ENCODE measurements around the gene HOXA7. TPM values are rescaled to one million over a fixed set of nuclear protein-coding genes. Genes with fewer than 3 reads are reported as not detected.

The HOXA7 gene
- polyA plus RNA-seq, 1 of the 3 experiments (the other 2 are of a cell fraction) = not detected

GRCh38 chr7:27172823-27173510, 16.5 kb upstream of the HOXA7 start:
- peak; percentile 66 for DNase-seq
- Histone ChIP-seq H3K27ac (ENCODE audit: low read depth in 2 of 2, low read length in 1 of 2) (no peak overlapping the region), H3K27me3 (ENCODE audit: insufficient read depth) (peaks cover 100% of the 10 kb centered on the region), H3K9ac (no peak overlapping the region), H3K4me2 (peak overlapping the region; percentile 58), H3K4me3 (ENCODE audit: low read depth in 2 of 2, low read length in 1 of 2) (peak overlapping the region in 1 of 2 experiments; percentile 14; a peak in 3 of 4 replicates), H2AFZ (ENCODE audit: low read depth) (peak overlapping the region; percentile 18; the same call in 1 of the 2 replicates), H3K4me1 (ENCODE audit: control insufficient read depth in 1 of 2, insufficient read depth in 2 of 2, low read depth in 1 of 2, low read length in 1 of 2) (peaks cover 0 to 2% of the 10 kb centered on the region in 2 experiments; a peak in 1 of 4 replicates), H3K9me2 (no peaks in the 10 kb centered on the region), H3K36me3 (replicated peaks in 1 of 2; ENCODE audit: control insufficient read depth in 1 of 2, insufficient read depth in 2 of 2, low read length in 1 of 2) (no peaks in the 10 kb centered on the region), H3K79me2 (ENCODE audit: insufficient read depth) (no peaks in the 10 kb centered on the region), H3F3A (replicated peaks; ENCODE audit: insufficient read depth) (peaks cover 7% of the 10 kb centered on the region), H3K9me3 (no peaks in the 10 kb centered on the region), H4K20me1 (ENCODE audit: insufficient read depth) (peaks cover 13% of the 10 kb centered on the region)
- 13% methylated on average over 27 of the region's 58 CpGs for WGBS (ENCODE audit: low lambda C conversion rate)
- no peak for TF ChIP-seq SIN3A (IDR thresholded peaks at IDR 0.05; ENCODE audit: borderline replicate concordance, low read depth, low read length)
- no peak for TF ChIP-seq RFX5 (IDR thresholded peaks at IDR 0.05; ENCODE audit: low read length)
- no peak for TF ChIP-seq FOXM1 (IDR thresholded peaks at IDR 0.05; ENCODE audit: low read depth)
- TF ChIP-seq REST (IDR thresholded peaks at IDR 0.05; ENCODE audit: low read depth, low read length) = no peak
- TF ChIP-seq NFIC (IDR thresholded peaks at IDR 0.05; ENCODE audit: borderline replicate concordance) = no peak
- no peak for TF ChIP-seq FOSL2 (IDR thresholded peaks at IDR 0.05; ENCODE audit: borderline replicate concordance, low read depth)
- no peak for TF ChIP-seq RAD21 (IDR thresholded peaks at IDR 0.05; ENCODE audit: low read length)
- TF ChIP-seq TEAD4 (IDR thresholded peaks at IDR 0.05; ENCODE audit: borderline replicate concordance, insufficient read depth) = no peak
- TF ChIP-seq POLR2AphosphoS5 (IDR thresholded peaks at IDR 0.05; ENCODE audit: low read depth, low read length) = no peak
- no peak for TF ChIP-seq RCOR1 (IDR thresholded peaks at IDR 0.05; ENCODE audit: low read length)
- POLR2A ChIA-PET = no interaction called here
- CTCF ChIA-PET = interaction anchor here (0.6 to 12.3 kb wide), 11 partner anchors 7 to 804 kb away, joined by 3 to 205 read pairs (median 3); partner anchors contain the start of genes HOXA5 and HOXA9

GRCh38 chr7:27172315-27172774, 15.9 kb upstream of the HOXA7 start:
- ChIA-PET CTCF (interaction anchor here (0.6 to 12.3 kb wide), 9 partner anchors 2 to 505 kb away, joined by 3 to 205 read pairs (median 4); partner anchors contain the start of genes HOXA10, HOXA5 and HOXA9), POLR2A (no interaction called here)
- Histone ChIP-seq H3K9me3 (no peaks in the 10 kb centered on the region), H3F3A (replicated peaks; ENCODE audit: insufficient read depth) (peaks cover 9% of the 10 kb centered on the region), H3K9me2 (no peaks in the 10 kb centered on the region), H3K9ac (no peak overlapping the region), H3K27me3 (ENCODE audit: insufficient read depth) (peaks cover 100% of the 10 kb centered on the region), H2AFZ (ENCODE audit: low read depth) (no peak overlapping the region), H3K4me1 (ENCODE audit: control insufficient read depth in 1 of 2, insufficient read depth in 2 of 2, low read depth in 1 of 2, low read length in 1 of 2) (peaks cover 0 to 2% of the 10 kb centered on the region in 2 experiments; a peak in 1 of 4 replicates), H3K4me2 (no peak overlapping the region), H3K27ac (ENCODE audit: low read depth in 2 of 2, low read length in 1 of 2) (no peak overlapping the region), H3K36me3 (replicated peaks in 1 of 2; ENCODE audit: control insufficient read depth in 1 of 2, insufficient read depth in 2 of 2, low read length in 1 of 2) (no peaks in the 10 kb centered on the region), H4K20me1 (ENCODE audit: insufficient read depth) (peaks cover 13% of the 10 kb centered on the region), H3K79me2 (ENCODE audit: insufficient read depth) (no peaks in the 10 kb centered on the region), H3K4me3 (ENCODE audit: low read depth in 2 of 2, low read length in 1 of 2) (no peak overlapping the region)
- WGBS (ENCODE audit: low lambda C conversion rate) = 12% methylated on average over 10 of the region's 10 CpGs
- no peak for DNase-seq
- TF ChIP-seq SIN3A (IDR thresholded peaks at IDR 0.05; ENCODE audit: borderline replicate concordance, low read depth, low read length) = no peak
- no peak for TF ChIP-seq MXI1 (IDR thresholded peaks at IDR 0.05; ENCODE audit: low read depth, low read length)
- no peak for TF ChIP-seq FOXJ3 (CRISPR knock-in tag; IDR thresholded peaks at IDR 0.05)
- TF ChIP-seq JUND (IDR thresholded peaks at IDR 0.05) = no peak
- TF ChIP-seq GABPA (IDR thresholded peaks at IDR 0.05; ENCODE audit: low read depth) = no peak
- TF ChIP-seq CHD2 (IDR thresholded peaks at IDR 0.05; ENCODE audit: low read length, partially characterized antibody) = no peak
- no peak for TF ChIP-seq SMC3 (IDR thresholded peaks at IDR 0.05; ENCODE audit: low read depth, low read length)
- no peak for TF ChIP-seq RAD21 (IDR thresholded peaks at IDR 0.05; ENCODE audit: low read length)
- TF ChIP-seq MEF2A (IDR thresholded peaks at IDR 0.05; ENCODE audit: borderline replicate concordance, low read depth) = no peak
- no peak for TF ChIP-seq TAF1 (IDR thresholded peaks at IDR 0.05; ENCODE audit: borderline replicate concordance, low read depth, low read length)
- no peak for TF ChIP-seq YY1 (IDR thresholded peaks at IDR 0.05; ENCODE audit: low read depth)
- no peak for TF ChIP-seq TCF12 (IDR thresholded peaks at IDR 0.05)
- no peak for TF ChIP-seq PBX3 (IDR thresholded peaks at IDR 0.05)
- TF ChIP-seq RXRA (IDR thresholded peaks at IDR 0.05; ENCODE audit: borderline replicate concordance, low read depth) = no peak

Measured in SK-N-SH (cell line).